ENCODE results near the gene NAV3. TPM values are rescaled to one million over a fixed set of nuclear protein-coding genes. Genes with fewer than 3 reads are reported as not detected.
A peak's percentile ranks its signal among the peaks of the same experiment; 100 is the strongest.

The NAV3 gene
- total RNA-seq, 1 donor from 2014 or later: 11.4 TPM

DNA sequence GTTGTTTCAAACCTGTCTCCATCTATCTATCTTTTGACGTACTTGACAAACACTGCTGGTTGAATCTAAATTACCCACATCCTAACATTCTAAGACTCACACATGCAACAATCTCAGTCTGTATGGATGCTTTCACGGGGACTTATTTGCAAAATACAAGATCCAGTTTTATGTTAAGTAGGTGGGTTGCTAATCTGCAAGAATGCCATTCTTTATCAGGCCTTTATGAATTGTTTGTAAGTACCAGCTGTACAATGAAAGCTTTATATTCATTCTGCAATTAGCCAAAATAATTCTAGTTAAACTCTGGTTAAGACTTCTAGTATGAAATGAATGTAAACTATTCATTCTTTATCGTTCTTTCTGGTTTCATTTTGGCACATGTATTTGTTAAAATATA, 135.1 kb downstream of the NAV3 start:
- Mint-ChIP-seq H3K4me1 (no peaks in the 10 kb centered on the region), H3K27ac (no peak overlapping the region), H3K36me3 (no peaks in the 10 kb centered on the region), H3K9me3 (no peaks in the 10 kb centered on the region), H3K27me3 (ENCODE audit: insufficient read depth, low read depth) (no peaks in the 10 kb centered on the region), H3K4me3 (no peak overlapping the region)
- H2AFZ ChIP-seq (replicated peaks): no peak overlapping the region
- no peaks in the 10 kb centered on the region for H3K4me1 ChIP-seq
- DNase-seq (ENCODE audit: low spot score): no peak
- no peaks in the 10 kb centered on the region for H3K9me3 ChIP-seq (ENCODE audit: low read depth)
- H3K79me2 ChIP-seq (ENCODE audit: low read depth): no peaks in the 10 kb centered on the region
- H3K9ac ChIP-seq: no peak overlapping the region
- H3K36me3 ChIP-seq: no peaks in the 10 kb centered on the region
- H3K4me2 ChIP-seq: no peak overlapping the region
- H3K4me3 ChIP-seq: no peak overlapping the region
- TF ChIP-seq EZH2phosphoT487 (IDR thresholded peaks at IDR 0.05): no peak
- TF ChIP-seq EZH2 (IDR thresholded peaks at IDR 0.05): no peak
- H4K20me1 ChIP-seq (ENCODE audit: low read depth): no peaks in the 10 kb centered on the region
- H3K27me3 ChIP-seq: no peaks in the 10 kb centered on the region
- H3F3A ChIP-seq (ENCODE audit: low read depth): peaks cover 12% of the 10 kb centered on the region
- no peak overlapping the region for H3K27ac ChIP-seq

- no peaks in the 10 kb centered on the region for H3F3A ChIP-seq (ENCODE audit: low read depth)
- Mint-ChIP-seq H3K4me3 (no peak overlapping the region), H3K4me1 (no peaks in the 10 kb centered on the region), H3K36me3 (no peaks in the 10 kb centered on the region), H3K27ac (no peak overlapping the region), H3K9me3 (no peaks in the 10 kb centered on the region), H3K27me3 (ENCODE audit: insufficient read depth, low read depth) (no peaks in the 10 kb centered on the region)
- no peak for TF ChIP-seq EZH2phosphoT487 (IDR thresholded peaks at IDR 0.05)
- TF ChIP-seq EZH2 (IDR thresholded peaks at IDR 0.05): no peak
- TF ChIP-seq, protein P1, sequence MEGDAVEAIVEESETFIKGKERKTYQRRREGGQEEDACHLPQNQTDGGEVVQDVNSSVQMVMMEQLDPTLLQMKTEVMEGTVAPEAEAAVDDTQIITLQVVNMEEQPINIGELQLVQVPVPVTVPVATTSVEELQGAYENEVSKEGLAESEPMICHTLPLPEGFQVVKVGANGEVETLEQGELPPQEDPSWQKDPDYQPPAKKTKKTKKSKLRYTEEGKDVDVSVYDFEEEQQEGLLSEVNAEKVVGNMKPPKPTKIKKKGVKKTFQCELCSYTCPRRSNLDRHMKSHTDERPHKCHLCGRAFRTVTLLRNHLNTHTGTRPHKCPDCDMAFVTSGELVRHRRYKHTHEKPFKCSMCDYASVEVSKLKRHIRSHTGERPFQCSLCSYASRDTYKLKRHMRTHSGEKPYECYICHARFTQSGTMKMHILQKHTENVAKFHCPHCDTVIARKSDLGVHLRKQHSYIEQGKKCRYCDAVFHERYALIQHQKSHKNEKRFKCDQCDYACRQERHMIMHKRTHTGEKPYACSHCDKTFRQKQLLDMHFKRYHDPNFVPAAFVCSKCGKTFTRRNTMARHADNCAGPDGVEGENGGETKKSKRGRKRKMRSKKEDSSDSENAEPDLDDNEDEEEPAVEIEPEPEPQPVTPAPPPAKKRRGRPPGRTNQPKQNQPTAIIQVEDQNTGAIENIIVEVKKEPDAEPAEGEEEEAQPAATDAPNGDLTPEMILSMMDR (IDR thresholded peaks at IDR 0.05): no peak
- no peaks in the 10 kb centered on the region for H3K4me1 ChIP-seq
- H3K79me2 ChIP-seq (ENCODE audit: low read depth): no peaks in the 10 kb centered on the region
- no peak overlapping the region for H3K4me3 ChIP-seq
- H2AFZ ChIP-seq (replicated peaks): no peak overlapping the region
- H4K20me1 ChIP-seq (ENCODE audit: low read depth): no peaks in the 10 kb centered on the region
- H3K9ac ChIP-seq: no peak overlapping the region
- no peaks in the 10 kb centered on the region for H3K27me3 ChIP-seq
- H3K4me2 ChIP-seq: no peak overlapping the region
- no peak for DNase-seq (ENCODE audit: low spot score)
- no peaks in the 10 kb centered on the region for H3K9me3 ChIP-seq (ENCODE audit: low read depth)
- no peaks in the 10 kb centered on the region for H3K36me3 ChIP-seq
- no peak overlapping the region for H3K27ac ChIP-seq
Observed at GRCh38 chr12:77968021-77968420, 137.3 kb downstream of the NAV3 start.

DNA sequence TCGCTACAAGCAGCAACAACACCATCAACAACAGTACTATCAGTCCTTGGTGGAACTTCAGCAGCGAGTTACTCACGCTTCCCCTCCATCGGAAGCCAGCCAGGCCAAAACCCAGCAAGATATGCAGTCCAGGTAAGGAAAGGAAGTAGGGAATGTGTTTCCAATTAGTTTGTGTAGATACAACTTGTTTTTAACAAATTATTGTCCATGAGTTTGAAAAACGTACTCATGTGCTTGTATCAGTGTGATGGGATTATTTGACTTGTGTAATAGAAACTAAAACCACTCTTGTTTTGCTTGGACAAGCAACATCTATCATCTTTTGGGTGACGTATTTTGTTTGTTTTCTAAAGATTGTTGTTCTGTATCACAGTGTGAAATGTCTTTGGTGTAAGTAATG, 137.9 kb downstream of the NAV3 start:
- H3K79me2 ChIP-seq (ENCODE audit: low read depth): no peaks in the 10 kb centered on the region
- no peaks in the 10 kb centered on the region for H3F3A ChIP-seq (ENCODE audit: low read depth)
- H3K4me1 Mint-ChIP-seq: no peaks in the 10 kb centered on the region
- no peaks in the 10 kb centered on the region for H3K9me3 ChIP-seq (ENCODE audit: low read depth)
- H3K9ac ChIP-seq: no peak overlapping the region
- no peaks in the 10 kb centered on the region for H3K27me3 Mint-ChIP-seq (ENCODE audit: insufficient read depth, low read depth)
- H3K9me3 Mint-ChIP-seq: no peaks in the 10 kb centered on the region
- H3K4me2 ChIP-seq: no peak overlapping the region
- no peak overlapping the region for H3K27ac ChIP-seq
- no peak for DNase-seq (ENCODE audit: low spot score)
- H3K36me3 ChIP-seq: no peaks in the 10 kb centered on the region
- H2AFZ ChIP-seq (replicated peaks): peak overlapping the region; percentile 14
- H3K4me3 ChIP-seq: no peak overlapping the region
- TF ChIP-seq, protein P1 (IDR thresholded peaks at IDR 0.05): no peak
- TF ChIP-seq EZH2phosphoT487 (IDR thresholded peaks at IDR 0.05) (no peak), EZH2 (IDR thresholded peaks at IDR 0.05) (no peak)
- H3K27ac Mint-ChIP-seq: no peak overlapping the region
- H3K27me3 ChIP-seq: no peaks in the 10 kb centered on the region
- no peaks in the 10 kb centered on the region for H3K36me3 Mint-ChIP-seq
- H3K4me3 Mint-ChIP-seq: no peak overlapping the region
- H3K4me1 ChIP-seq: no peaks in the 10 kb centered on the region
- no peaks in the 10 kb centered on the region for H4K20me1 ChIP-seq (ENCODE audit: low read depth)

DNA sequence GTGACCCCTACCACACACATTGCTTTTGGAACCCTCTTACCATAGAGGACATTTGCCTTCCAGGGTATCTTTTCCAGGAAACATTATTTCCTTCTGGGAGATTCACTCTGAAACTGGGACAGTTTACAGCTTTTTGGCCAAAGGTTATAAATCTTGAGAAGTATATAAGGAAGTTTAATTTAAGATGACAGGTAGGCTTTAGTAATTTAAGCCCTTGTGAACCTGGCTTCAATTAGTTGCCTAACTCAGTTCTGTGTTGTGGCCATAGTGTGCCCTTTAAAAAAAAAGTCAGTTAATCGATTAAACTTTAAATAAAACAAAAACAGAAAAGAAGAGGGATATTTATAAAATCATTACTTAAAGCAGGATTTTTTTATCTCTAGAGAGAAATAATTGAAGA, 142.9 kb downstream of the NAV3 start:
- TF ChIP-seq, protein P1 (IDR thresholded peaks at IDR 0.05): no peak
- no peak for TF ChIP-seq EZH2 (IDR thresholded peaks at IDR 0.05)
- no peak for TF ChIP-seq EZH2phosphoT487 (IDR thresholded peaks at IDR 0.05)
- H3K4me1 ChIP-seq: no peaks in the 10 kb centered on the region
- H3K9me3 ChIP-seq (ENCODE audit: low read depth): no peaks in the 10 kb centered on the region
- no peak overlapping the region for H3K27ac ChIP-seq
- H3F3A ChIP-seq (ENCODE audit: low read depth): no peaks in the 10 kb centered on the region
- no peak overlapping the region for H3K4me3 ChIP-seq
- H3K4me1 Mint-ChIP-seq: no peaks in the 10 kb centered on the region
- H4K20me1 ChIP-seq (ENCODE audit: low read depth): no peaks in the 10 kb centered on the region
- no peaks in the 10 kb centered on the region for H3K27me3 ChIP-seq
- no peaks in the 10 kb centered on the region for H3K79me2 ChIP-seq (ENCODE audit: low read depth)
- H3K4me2 ChIP-seq: no peak overlapping the region
- H3K36me3 Mint-ChIP-seq: no peaks in the 10 kb centered on the region
- no peaks in the 10 kb centered on the region for H3K36me3 ChIP-seq
- no peak overlapping the region for H3K27ac Mint-ChIP-seq
- no peak for DNase-seq (ENCODE audit: low spot score)
- no peak overlapping the region for H3K4me3 Mint-ChIP-seq
- no peaks in the 10 kb centered on the region for H3K27me3 Mint-ChIP-seq (ENCODE audit: insufficient read depth, low read depth)
- no peaks in the 10 kb centered on the region for H3K9me3 Mint-ChIP-seq
- H3K9ac ChIP-seq: no peak overlapping the region
- H2AFZ ChIP-seq (replicated peaks): no peak overlapping the region

Measured in neural progenitor cell (in vitro differentiated cells).